GOT3 (cell line): ENCODE results near the gene MISP3.
"Not testable (repeated sequence)": the region's sequence is repeated elsewhere in the genome, so short reads cannot be mapped to it uniquely, and the experiment has no call there.

ENCODE experiments used
- DNase-seq: peaks from one replicate; lab custom pipeline; 2025; ENCODE audit warnings: mixed read lengths; lab: John Stamatoyannopoulos, UW

MISP3 gene

GRCh38 chr19:14072535-14073260, at the start of gene MISP3:
MISP3 (plus strand) TSS chr19:14072786; CDS start chr19:14073310, 524 bp downstream.
- DNase-seq: no peak

GRCh38 chr19:14023404-14024235, 49.0 kb upstream of the MISP3 start:
- no peak for DNase-seq

DNA sequence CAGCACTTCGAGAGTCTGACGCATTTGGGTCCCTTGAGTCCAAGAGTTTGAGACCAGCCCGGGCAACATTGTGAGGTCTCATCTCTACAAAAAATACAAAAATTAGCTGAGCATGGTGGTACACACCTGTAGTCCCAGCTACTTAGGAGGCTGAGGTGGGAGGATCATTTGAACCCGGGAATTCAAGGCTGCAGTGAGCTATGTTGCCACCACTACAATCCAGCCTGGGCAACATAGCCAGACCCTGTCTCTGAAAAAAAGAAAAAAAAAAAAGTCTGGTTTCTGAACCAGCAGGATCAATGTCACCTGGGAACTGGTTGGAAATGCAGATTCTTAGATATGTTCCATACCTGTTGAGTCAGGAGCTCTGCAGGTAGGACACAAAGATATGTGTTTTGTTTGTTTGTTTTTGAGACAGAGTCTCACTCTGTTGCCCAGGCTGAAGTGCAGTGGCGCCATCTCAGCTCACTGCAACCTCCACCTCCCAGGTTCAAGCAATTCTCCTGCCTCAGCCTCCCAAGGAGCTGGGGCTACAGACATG, 45.9 kb upstream of the MISP3 start:
- DNase-seq: not testable (repeated sequence)

DNA sequence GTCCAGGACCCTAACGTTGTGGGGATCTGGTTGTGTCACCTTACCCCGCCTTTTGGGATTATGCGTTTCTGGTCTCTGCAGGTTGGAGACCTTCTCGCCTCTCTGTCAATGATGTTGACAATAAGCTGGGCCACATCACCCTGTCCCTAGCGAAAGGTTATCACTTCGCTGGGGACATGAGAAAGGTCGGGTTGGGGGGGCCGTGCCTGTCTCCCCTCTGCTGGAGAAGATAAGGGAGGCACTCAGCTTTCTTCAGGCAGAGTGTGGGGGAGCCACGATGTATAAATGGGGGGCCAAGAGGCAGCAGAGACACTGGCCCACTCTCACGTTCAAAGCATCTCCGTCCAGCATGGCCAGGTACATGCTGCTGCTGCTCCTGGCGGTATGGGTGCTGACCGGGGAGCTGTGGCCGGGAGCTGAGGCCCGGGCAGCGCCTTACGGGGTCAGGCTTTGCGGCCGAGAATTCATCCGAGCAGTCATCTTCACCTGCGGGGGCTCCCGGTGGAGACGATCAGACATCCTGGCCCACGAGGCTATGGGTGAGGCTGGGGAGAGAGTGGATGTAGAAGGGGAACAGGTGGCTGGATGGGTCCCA, 44.6 kb upstream of the MISP3 start, which contains the start of gene RLN3:
TSS of gene RLN3 (plus strand) at position 293 of the 595 bp plus-strand sequence. CDS start at position 350, 57 bp downstream.
- DNase-seq: no peak

DNA sequence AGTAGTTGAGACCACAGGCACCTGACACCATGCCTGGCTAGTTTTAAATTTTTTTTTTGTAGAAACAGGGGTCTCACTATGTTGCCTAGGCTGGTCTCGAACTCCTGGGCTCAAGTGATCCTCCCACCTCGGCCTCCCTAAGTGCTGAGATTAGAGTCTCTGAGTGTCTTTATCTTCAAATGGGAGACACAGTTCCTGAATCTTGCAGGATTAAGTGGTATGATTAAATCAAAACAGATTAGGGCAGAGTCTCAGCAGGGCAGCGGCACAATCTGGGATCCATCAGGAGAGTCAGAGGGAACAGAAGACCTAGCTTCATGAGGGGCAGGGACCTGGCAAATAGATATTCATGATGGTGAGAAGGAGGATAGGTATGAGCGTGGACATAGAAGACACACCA, 43.7 kb upstream of the MISP3 start:
- no peak for DNase-seq

DNA sequence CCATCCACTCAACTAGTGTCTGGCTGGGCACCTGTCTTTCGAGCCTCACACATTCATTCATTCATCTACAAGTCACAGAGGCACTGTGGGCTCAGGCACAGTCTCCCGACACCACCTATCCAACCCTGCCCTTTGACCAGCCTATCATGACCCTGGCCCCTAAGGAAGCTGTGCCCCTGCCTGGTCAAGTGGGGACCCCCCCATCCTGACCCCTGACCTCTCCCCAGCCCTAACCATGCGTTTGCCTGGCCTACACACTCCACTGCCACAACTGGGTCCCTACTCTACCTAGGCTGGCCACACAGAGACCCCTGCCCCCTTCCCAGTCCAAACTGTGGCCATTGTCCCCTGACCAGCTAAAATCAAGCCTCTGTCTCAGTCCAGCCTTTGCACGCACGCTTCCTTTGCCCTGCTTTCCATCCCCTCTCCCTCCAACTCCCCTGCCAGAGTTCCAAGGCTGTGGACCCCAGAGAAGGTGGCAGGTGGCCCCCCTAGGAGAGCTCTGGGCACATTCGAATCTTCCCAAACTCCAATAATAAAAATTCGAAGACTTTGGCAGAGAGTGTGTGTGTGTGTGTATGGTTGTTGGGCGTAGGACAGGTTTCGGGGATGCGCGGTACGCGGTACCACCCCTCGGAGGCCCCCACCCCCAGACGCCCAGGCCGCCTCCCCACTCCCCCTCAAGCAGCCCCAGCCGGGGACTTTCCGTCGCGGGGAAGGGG, 41.4 kb upstream of the MISP3 start:
- no peak for DNase-seq

GRCh38 chr19:14031719-14032480, 40.7 kb upstream of the MISP3 start, which contains the start of gene IL27RA:
IL27RA (plus strand) TSS chr19:14031762; CDS start chr19:14031873, 111 bp downstream.
- no peak for DNase-seq

DNA sequence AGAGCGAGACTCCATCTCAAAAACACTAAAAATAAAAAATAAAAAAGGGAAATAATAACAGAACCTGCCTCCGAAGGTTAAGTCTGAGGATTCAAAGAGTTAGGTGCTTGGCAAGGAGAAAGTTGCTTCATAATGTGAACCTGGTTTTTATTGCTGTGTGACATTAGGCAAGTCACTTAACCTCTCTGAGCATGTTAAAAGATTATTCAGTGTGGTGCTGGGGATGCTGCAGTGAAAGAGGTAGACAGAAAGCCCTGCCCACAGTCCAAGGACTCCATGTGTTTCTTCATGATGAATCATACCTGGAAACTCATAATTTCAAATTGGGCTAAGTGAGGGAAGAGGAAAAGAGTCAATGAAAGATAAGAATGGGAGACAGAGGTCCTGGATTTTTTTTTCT, 38.6 kb upstream of the MISP3 start:
- DNase-seq: no peak

GRCh38 chr19:14035159-14035558, 37.4 kb upstream of the MISP3 start:
- DNase-seq: not testable (repeated sequence)

- no peak for DNase-seq
These were observed 36.9 kb upstream of the MISP3 start for GRCh38 chr19:14035706-14036105.

GRCh38 chr19:14039181-14039580, 33.4 kb upstream of the MISP3 start:
- DNase-seq: no peak

GRCh38 chr19:14042659-14043608, 29.7 kb upstream of the MISP3 start:
- not testable (repeated sequence) for DNase-seq

DNA sequence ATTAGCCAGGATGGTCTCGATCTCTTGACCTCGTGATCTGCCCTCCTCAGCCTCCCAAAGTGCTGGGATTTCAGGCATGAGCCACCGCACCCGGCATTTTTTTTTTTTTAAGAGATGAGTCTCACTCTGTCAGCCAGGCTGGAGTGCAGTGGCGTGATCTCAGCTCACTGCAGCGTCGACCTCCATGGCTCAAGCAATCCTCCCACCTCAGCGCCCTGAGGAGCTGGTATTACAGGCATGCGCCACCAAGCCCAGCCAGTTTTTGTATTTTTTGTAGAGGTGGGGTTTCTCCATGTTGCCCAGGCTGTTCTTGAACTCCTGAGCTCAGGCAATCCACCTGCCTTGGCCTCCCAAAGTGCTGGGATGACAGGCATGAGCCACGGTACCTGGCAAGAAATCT, 24.7 kb upstream of the MISP3 start:
- not testable (repeated sequence) for DNase-seq

DNA sequence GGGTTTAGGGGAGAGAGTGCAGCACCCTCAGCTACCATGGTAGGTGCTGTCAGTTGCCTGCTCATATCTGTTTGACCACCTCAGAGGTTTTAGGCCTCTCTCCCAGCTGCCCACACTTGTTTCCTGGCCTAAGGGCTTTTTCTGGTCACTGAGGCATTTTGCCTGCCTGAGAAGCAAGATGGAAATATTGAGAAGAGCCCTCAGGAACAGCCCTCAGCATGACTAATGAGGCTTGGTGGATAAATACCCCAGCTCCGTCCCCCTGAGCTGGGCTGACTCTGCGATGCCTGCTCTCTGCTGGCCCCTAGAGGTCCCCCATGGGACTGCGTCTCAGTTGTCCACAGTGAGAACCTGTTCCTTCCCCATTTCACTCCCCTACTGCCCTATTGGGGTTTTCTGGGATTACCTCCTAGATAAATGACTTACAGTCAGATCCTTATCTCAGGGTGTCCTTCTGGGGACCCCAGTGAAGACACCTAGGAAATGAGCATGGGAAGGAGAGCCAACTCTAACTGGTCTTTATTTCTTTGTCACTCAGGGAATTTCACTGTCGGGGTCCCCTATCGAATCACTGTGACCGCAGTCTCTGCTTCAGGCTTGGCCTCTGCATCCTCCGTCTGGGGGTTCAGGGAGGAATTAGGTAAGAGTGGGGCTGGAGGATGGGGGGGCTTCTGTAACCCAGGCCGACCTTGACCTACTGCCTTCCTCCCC, 24.0 kb upstream of the MISP3 start:
- no peak for DNase-seq

DNA sequence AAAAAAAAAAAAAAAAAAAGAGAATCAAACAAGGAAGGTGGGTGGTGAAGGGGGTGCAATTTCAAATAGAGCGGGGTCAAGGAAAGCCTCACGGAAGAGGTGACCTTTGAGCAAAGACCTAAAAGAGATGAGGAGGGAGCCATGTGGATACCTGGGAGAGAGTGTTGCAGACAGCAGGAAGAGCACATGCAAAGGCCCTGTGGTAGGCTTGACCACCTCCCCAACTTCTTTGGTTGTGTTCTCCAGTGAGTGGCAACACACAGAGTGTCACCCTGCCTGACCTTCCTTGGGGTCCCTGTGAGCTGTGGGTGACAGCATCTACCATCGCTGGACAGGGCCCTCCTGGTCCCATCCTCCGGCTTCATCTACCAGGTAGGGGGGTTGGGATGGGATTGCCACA, 22.1 kb upstream of the MISP3 start:
- DNase-seq: no peak

DNA sequence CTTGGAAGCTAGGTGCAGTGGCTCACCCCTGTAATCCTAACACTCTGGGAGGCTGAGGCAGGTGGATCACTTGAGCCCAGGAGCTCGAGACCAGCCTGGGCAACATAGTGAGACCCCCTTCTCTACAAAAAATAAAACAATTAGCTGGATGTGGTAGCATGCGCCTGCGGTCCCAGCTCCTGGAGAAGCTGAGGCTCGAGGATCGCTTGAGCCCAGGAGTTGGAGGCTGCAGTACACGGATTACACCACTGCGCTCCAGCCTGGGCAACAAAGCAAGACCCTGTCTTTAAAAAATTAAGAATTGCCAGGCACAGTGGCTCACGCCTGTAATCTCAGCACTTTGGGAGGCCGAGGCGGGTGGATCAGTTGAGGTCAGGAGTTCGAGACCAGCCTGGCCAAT, 21.6 kb upstream of the MISP3 start:
- not testable (repeated sequence) for DNase-seq

- DNase-seq: no peak
These were observed 20.6 kb upstream of the MISP3 start for GRCh38 chr19:14051980-14052379.

- DNase-seq: no peak
These were observed 20.1 kb upstream of the MISP3 start for GRCh38 chr19:14052470-14052869.

- DNase-seq: no peak
These were observed 19.6 kb upstream of the MISP3 start for GRCh38 chr19:14053032-14053431.
